NCI-H748 (cell line): ENCODE results near the gene GPR157.

Experiments
- DNase-seq: peaks from one replicate; lab custom pipeline; 2025; ENCODE audit not compliant: unreplicated experiment; lab: John Stamatoyannopoulos, UW

GPR157 gene

DNA sequence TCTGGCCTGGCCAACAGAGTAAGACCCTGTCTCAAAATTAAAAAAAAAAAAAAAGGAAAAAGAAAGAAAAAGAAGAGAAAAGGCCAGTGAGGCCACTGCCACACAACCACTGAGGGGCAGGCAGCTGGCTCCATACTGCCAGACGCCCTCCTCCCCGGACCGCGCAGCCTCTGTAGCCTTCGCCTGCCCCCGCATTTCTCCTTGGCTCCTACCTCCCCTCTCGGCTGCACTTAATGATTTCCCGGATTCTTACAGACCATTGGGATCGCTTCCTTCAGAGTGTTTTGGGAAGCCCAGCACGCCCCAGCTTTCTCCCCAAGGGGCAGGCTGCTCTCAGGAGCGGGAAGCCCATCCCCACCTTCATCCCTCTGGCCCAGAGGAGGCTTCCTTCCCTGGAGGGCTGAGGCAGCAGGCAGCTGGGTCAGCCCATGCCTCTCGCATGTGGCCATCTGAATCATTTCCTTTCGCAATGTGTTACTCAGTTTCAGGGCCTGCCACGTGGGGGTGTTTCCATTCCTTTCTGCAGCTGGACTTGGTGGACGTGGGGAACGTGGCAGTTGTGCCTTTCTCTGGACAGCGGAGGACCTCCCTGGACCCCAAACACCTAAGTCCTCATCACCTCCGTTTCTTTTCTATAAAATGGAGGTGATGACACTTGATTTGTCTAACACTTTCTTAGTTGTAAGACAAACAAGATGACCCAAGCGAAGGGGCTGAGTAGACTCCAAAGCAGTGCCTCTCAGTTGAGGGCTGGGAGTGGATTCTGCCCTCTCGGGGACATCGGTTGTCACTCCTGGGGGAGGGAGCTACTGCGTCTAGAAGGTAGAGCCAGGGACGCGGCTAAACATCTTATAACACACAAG is 61.7 kb downstream of the GPR157 start:
- DNase-seq: no peak

DNA sequence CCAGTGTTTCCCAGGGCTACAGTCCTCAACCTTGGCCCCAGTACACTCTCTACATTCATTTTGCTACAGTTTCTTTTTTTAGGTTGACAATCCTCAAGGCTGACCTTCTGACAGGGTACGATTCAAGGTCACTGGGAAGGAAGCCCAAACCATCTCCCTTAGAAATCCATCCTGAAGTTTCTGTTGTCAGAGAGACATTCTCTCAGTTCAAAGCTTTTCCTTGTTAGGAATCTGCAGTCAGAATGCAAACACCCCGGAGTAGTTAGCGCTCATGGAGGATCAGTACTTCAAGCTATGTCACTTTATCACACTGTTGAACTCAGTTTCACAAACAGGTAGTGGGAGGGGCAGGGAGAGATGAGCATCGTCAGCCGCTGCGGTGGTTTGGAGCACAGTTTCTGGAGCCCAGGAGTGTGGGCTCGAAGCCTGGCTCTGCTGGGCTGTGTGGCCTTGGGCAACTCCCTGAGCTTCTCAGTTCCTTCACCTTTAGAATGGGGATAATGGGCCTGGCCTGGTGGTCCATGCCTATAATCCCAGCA is 63.6 kb downstream of the GPR157 start:
- DNase-seq: no peak

DNA sequence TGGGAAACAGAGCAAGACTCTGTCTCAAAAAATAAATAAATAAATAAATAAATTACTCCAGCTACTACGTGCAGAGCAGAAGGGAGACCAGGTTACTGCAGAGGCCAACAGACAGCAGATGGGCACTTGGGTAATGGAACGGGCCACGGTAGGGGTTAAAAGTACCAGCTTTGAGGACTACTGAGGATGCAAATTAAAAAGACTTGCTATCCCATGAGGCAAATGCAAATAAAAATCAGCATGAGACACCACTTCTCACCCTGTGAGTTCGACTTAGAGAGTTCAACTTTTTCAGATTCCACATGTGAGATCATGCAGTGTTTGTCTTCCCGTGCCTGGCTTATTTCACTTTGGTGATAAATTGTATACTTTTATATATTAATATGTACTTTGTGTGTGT is 66.1 kb downstream of the GPR157 start:
- DNase-seq: no peak

DNA sequence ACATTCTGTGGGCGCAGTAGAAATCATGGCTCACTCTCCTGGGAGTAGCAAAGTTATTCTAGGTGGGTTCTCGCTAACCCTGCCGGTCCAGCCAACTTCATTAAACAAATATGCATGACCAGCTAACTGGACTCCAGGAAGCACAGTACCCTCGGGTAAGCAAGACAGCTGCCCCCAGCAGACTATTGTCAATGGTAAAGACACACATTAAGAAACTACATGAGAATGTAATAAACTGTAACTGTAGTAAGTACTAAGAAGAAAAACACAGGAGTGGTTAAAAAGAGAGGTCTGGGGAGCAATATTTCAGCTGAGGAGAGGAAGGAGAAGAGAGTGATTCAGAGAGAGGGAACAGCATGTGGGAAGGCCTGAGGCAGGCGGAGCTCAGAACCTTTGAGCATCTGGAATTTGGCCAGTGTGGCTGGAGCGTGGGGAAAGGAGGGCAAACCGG is 66.9 kb downstream of the GPR157 start:
- DNase-seq: no peak

DNA sequence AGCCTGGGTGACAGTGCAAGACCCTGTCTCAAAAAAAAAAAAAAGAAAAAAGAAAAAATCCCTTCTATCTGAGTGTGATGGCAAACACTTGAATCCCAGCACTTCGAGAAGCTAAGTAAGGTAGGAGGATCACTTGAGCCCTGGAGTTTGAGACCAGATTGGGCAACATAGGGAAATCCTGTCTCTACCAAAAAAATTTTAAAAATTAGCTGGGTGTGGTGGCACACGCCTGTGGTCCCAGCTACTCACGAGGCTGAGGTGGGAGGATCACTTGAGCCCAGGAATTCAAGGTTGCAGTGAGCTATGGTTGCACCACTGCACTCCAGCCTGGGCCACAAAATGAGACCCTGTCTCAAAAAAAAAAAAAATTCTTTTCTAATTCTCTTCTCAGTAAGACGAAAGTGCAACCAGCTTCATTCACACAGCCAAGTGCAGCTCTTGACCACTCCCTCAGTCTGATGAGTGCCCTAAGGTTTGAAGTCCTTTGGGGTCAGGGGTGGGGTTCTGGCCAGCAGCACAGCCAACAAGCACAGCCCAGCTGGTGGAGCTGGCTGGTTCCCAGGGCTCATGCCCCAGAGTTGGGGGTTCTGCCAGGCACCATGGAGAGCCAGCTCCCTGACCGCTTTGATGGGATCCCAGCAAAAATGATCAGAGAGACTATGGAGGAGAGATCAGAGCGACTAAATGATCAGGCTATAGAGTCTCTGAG is 67.5 kb downstream of the GPR157 start:
- DNase-seq: no peak

DNA sequence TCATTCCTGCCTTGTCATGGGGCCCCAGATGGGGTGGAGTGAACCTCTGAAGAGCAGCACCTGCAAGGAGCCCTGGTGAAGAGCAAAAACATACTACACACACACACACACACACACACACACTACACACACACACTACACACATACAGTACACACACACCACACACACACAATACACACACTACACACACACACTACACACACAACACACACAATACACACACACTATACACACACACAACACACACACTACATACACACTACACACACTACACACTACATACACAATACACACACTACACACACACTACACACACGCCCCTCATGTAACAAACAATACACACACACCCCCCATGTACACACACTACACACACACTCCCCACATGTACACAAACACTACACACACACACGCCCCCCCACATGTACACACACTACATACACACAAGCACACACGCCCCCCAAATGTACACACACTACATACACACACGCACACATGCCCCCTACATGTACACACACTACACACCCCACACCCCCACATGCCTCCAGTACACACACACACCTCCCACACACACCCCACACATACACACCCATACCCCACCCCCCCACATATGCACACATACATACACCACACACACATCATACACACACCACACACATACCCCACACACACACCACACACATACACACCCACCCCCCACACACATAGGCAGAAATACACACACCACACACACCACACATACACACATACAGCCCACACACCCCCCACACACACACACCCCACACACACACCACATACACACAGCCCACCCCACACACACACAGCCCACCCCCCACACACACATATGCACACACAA is 68.8 kb downstream of the GPR157 start:
- DNase-seq: no peak

DNA sequence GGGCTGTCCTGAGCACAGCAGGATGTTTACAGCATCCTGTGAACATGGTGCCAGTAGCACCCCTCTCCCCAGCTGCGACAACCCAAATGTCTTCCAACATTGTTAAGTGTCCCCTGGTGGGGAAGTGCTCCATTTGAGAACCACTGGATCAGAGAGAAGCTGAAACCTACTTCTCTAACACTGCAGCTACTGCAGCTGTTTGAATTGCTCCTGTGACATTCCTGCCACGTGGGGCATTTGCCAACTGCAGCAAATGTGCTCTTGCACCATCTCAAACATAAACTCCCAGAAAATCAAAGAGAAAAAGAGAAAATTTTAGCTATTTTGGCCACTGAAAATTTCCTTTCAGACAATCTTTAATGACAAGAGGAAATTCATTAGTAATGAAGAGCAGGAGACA is 70.4 kb downstream of the GPR157 start:
- no peak for DNase-seq

DNA sequence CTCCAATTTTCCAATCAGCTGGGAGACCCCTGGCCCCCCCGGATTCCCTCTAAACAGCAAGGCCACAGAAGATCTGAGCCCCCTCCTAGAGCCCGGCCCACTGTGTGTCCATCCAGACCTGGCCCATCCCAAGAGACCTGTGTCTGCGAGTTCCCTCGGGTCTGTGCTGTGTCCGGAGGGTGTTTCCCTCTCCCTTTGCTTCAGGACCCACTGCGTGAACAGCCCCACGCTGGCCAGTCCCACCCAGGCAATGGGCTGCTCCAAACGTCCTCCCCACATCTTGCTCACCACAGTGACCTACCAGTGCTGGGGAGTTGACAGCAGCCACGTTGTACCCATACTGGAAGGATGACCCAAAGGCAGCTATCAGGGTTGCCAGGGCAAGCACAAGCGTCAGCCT is 71.1 kb downstream of the GPR157 start:
- DNase-seq: no peak

DNA sequence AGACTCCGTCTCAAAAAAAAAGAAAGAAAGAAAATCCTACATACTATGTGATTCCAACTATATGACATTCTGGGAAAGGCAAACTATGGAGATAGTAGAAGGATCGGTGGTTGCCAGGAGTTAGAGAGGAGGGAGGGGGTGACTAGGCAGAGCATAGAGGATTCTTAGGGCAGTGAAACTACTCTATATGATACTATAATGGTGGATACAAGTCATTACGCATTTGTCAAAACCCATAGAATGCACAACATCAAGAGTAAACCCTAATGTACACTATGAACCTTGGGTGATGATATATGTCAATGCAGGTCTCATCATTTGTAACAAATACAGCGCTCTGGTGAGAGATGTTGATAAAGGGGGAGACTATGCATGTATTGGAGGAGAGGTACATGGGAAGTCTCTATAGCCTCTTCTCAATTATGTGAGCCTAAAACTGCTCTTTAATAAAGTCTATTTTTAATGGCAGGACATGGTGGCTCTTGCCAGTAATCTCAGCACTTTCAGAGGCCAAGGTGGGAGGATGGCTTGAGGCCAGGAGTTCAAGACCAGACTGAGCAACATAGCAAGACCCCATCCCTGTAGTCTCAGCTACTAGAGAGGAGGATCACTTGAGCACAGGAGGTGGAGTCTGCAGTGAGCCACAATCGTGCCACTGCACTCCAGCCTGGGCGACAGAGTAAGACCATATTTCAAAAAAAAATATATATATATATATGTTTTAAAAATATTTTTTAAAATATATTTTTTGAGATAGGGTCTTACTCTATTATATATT is 76.4 kb downstream of the GPR157 start:
- DNase-seq: no peak

DNA sequence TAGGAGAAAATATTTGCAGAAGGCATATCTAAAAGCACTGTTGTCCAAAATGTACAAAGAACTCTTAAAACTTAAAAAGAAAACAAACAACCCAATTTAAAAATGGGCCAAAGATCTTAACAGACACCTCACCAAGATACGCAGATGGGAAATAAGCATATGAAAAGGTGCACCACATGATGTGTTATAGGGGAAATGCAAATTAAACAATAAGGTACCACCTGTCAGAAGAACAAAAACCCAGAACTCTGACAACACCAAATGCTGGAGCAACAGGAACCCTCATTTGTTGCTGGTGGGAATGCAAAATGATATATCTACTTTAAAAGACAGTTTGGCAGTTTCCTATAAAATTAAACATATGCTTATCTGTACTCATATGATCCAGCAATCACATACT is 77.5 kb downstream of the GPR157 start:
- no peak for DNase-seq

DNA sequence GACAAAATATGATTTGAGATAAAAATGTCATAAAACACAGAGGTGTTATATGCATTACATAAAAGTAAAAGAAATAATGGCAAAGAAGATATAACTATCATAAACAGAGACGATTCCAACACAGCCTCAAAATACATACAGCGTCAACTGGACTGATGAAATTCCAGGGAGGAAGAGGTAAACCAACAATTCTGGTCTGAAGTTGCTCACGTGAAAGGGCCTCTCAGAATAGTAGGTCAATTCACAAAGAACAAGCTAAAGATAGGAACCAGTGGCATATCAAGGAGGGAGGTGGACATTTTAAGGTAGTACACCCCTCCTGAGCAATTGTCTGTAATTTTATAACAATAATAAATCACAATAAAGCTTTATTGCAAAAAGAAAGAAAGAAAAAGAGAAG is 78.1 kb downstream of the GPR157 start:
- DNase-seq: no peak
